Stimulated activated CD8-positive, alpha-beta memory T cell treated with anti-CD3 and anti-CD28 coated beads, Interleukin-7, amount 100 ng/mL, for 1 hour (primary cell): ENCODE data around the gene SLC39A3.

Experiments
- DNase-seq, 2 donors: peaks; one replicate each; pipeline ENCODE4 v3.0.0-alpha.2; 2020; ENCODE audit warnings: low read depth in 2 of 2

SLC39A3 gene

GRCh38 chr19:2739602-2740313, at the start of gene SLC39A3:
SLC39A3 (minus strand) TSS chr19:2740017; CDS start chr19:2737257, 2,760 bp downstream.
- DNase-seq = peak; percentile 98

GRCh38 chr19:2788237-2788636, 48.4 kb upstream of the SLC39A3 start:
- no peak for DNase-seq

GRCh38 chr19:2787115-2787514, 47.3 kb upstream of the SLC39A3 start:
- no peak for DNase-seq

- DNase-seq = peak; percentile 90 to 96
These were observed 45.6 kb upstream of the SLC39A3 start, which contains the start of gene THOP1 for GRCh38 chr19:2785244-2785997. THOP1 (plus strand) TSS chr19:2785503; CDS start chr19:2785663, 160 bp downstream.

- no peak for DNase-seq
These were observed 43.9 kb upstream of the SLC39A3 start for GRCh38 chr19:2783781-2784145.

- peak; percentile 92 to 94 for DNase-seq
These were observed 43.3 kb upstream of the SLC39A3 start, which contains the start of gene SGTA for GRCh38 chr19:2782936-2783780. SGTA (minus strand) TSS chr19:2783273; CDS start chr19:2769068, 14,205 bp downstream.

GRCh38 chr19:2782329-2782935, 42.6 kb upstream of the SLC39A3 start:
- no peak for DNase-seq

GRCh38 chr19:2780284-2780683, 40.5 kb upstream of the SLC39A3 start:
- no peak for DNase-seq

GRCh38 chr19:2779121-2779740, 39.4 kb upstream of the SLC39A3 start:
- no peak for DNase-seq

- DNase-seq = no peak
These were observed 38.3 kb upstream of the SLC39A3 start for GRCh38 chr19:2777952-2778683.

GRCh38 chr19:2775556-2776430, 36.0 kb upstream of the SLC39A3 start:
- DNase-seq = peak; percentile 20 to 33

GRCh38 chr19:2774953-2775555, 35.2 kb upstream of the SLC39A3 start:
- no peak for DNase-seq

- DNase-seq = no peak
These were observed 34.4 kb upstream of the SLC39A3 start for GRCh38 chr19:2774083-2774679.

- DNase-seq = no peak
These were observed 32.2 kb upstream of the SLC39A3 start for GRCh38 chr19:2771786-2772674.

GRCh38 chr19:2770055-2771013, 30.5 kb upstream of the SLC39A3 start:
- no peak for DNase-seq

GRCh38 chr19:2769218-2769617, 29.4 kb upstream of the SLC39A3 start:
- DNase-seq = no peak
